M059J (cell line): ENCODE data around the gene DOLPP1. TPM values are rescaled to one million over a fixed set of nuclear protein-coding genes. Genes with fewer than 3 reads are reported as not detected.

Experiments used
- DNase-seq: peaks from one replicate; pipeline ENCODE4 v3.0.0-alpha.2; 2012; ENCODE audit warnings: low read depth
- total RNA-seq: library from RNA; depleted of rRNA; stranded (reverse); fragments of >200 nt; shearing (Covaris generic); gene quantifications from 2 replicates; pipeline ENCODE4 v1.2.3, GENCODE V29; 2014

DOLPP1 gene
- total RNA-seq, 1 experiment from 2014 or later, result 32.4 TPM

GRCh38 chr9:129094387-129095169 lies 13.7 kb downstream of the DOLPP1 start:
- no peak for DNase-seq

DNA sequence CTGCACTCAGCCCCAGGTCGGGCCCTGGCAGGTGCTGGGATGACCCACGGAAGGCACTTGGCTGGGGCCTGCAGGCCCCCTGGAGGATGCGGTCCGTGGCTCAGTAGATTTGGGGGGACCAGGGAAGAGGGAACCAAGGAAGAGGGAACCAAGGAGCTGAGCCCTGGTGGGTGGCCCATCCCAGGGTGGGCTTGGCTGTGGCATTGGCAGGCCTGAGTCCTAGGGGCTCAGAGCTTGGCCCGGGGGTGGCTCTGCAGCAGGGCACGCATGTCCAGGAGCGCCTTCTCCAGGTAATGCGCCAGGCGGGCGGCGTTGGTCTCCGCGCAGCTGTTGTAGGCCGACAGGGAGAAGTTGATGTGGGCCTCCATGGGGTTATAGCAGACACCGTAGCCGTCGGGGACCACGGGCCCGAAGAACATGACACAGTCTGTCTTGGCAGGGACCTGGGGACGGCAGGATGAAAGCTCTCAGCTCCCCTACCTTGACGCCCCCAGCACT lies 14.3 kb downstream of the DOLPP1 start:
- no peak for DNase-seq

GRCh38 chr9:129095908-129096307 lies 15.0 kb downstream of the DOLPP1 start:
- DNase-seq, result no peak

GRCh38 chr9:129097671-129098306 lies 16.9 kb downstream of the DOLPP1 start:
- no peak for DNase-seq

DNA sequence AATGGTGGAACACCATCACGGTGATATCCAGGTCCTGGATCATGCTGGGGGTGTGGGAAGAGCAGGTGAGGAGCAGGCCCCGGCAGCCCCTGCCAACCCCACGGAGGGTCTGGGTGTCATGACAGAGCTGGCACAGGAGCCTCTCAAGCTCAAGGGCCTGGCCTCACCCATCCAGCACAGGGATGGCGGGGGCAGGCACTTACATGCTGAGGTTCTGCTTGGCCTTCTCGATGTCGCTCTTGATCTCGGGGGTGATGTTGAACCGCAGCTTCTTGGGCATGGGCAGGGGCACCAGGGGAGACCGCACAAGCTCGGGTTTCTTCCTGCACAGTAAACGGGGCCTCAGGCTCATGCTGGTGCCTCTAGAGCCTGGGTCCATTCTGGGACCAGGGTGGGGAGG lies 17.4 kb downstream of the DOLPP1 start:
- no peak for DNase-seq

- no peak for DNase-seq
Observed at GRCh38 chr9:129100383-129101169, 19.7 kb downstream of the DOLPP1 start.

DNA sequence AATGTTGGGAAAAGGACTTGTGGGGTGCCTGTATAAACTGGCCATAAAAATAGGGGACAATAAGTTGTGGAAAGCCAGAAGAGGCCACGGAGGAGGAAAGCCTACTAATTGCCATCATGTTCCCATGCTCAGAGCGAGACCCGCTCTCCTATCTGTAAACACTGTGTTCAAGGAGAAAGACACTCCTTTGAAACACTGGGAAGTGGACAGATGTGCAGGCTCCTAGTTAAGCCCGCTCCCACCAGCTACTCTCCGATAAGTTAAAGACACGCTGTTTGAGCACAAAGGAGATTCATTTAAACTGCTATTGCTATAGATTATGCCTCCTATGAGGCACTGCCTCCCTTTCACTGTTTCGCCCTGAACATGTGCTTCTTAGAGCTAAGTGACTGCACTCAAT lies 20.4 kb downstream of the DOLPP1 start:
- no peak for DNase-seq

DNA sequence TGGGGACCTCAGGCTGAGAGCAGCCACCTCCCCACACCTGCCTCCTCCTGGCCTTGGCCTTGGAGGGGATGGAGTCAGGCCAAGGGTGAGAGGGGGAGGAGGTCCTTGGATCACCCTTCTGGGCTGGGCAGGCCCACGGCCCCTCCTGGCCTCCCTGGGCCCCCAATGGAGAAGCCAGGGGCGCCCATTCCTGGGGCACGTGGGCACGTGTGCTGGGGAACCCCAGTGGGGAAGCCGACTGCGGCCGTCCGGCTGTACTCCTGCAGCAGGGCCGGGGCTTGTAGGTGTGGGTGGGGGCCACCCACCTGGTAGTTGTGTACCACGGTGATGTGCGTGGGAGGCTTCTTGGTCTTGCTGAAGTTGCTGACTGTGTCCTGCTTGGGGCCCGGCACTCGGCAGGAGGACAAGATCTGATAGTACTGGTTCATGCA lies 21.2 kb downstream of the DOLPP1 start:
- no peak for DNase-seq

DNA sequence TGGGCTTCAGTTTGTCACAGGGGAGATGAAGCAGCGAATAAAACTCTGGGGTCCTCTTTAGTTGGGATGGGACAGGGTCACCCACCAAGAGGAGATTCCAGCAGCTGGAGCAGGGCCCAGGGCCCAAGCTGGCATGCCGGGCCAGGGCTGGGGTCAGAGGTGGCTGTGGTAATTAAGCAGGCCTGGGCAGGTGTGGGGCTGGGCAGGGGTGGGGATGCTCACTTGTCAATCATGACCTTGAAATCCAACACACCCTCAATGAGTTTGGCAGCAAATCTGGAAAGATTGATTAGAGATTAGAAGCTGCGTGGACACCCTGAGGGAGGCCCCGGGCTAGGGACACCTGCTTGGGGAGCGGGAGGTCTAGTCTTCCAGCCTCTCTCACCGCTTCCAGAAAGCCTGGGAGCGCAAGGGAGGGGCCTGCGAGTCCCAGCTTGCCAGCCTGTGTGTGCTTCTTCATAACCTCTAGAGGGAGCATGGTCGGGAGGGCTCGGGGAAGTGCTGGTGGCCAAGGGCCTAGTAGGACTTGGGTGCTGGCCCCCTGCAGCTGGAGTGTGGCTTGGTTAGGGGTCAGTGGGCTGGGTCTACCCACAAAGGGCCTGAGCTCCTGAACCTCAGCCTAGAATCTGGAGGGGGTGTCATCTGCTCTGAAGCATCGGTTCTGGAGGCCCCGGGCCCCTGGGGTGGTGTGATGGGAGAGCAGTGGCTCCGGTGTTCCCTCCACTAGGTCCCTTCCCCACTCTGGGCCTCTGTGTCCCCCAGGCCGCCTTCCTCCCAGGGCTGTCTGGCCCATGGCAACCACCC lies 22.1 kb downstream of the DOLPP1 start:
- DNase-seq, result peak; percentile 48

- DNase-seq, result no peak
Observed at GRCh38 chr9:129103595-129103965, 22.7 kb downstream of the DOLPP1 start.

DNA sequence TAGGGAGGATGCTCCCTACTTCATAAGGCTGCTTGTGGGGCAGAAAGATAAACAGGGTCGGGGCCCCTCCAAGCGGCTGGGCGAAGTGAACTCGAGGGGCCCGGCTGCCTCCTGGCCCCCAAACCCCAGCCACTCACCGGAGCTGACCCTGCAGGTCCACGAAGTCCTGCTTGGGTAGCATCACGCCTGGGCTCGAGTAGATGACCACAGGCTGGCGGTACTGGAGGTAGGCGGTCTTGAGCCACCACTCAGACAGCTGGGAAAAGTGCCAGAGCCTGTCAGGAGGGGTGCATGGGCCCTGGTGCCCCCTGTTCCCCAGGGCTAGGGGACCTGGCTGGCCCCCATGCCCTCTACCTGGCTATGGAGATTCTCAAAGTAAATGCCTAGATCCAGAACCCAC lies 23.1 kb downstream of the DOLPP1 start:
- no peak for DNase-seq

DNA sequence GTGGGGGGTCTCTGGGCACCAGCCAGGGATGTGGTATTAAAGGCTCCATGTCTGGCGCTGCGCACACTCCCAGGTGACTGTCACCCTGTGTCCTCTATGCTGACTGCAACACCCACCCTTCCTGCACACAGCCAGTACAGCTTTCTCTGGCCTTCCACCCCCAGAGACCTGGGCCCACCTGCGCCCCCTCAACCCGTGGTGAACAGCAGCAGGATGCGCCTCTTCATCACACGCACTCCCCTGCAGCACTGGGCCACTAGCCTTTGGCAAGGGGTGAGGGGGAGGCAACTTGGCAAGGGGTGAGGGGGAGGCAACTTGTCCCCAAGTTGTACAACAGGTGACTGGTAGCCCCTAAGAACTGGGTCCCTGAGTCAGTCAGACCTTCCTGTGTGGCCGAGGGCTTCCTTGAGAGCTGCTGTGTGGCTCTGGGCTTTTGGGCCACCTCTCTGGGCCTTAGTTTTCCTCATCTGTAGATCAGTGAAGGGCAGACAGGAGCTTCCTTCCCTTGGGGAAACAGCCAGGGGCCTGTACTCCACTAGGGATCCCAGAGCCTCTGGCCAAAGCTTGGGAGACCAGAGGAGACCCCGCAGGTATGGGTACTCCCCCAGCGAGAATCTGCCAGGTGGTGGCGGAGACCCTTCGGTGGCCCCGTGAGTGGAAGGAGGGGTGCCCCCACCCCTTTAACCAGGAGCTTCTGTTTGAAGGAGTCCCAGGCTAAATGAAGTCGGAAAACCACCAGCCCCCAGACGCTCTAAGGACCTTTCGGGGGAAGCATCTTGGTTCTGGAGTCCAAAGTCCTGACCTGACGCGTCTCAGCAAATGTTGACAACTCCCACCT lies 25.2 kb downstream of the DOLPP1 start:
- no peak for DNase-seq

GRCh38 chr9:129107651-129108050 lies 26.7 kb downstream of the DOLPP1 start:
- no peak for DNase-seq

- DNase-seq, result no peak
Observed at GRCh38 chr9:129108083-129108804, 27.3 kb downstream of the DOLPP1 start.

DNA sequence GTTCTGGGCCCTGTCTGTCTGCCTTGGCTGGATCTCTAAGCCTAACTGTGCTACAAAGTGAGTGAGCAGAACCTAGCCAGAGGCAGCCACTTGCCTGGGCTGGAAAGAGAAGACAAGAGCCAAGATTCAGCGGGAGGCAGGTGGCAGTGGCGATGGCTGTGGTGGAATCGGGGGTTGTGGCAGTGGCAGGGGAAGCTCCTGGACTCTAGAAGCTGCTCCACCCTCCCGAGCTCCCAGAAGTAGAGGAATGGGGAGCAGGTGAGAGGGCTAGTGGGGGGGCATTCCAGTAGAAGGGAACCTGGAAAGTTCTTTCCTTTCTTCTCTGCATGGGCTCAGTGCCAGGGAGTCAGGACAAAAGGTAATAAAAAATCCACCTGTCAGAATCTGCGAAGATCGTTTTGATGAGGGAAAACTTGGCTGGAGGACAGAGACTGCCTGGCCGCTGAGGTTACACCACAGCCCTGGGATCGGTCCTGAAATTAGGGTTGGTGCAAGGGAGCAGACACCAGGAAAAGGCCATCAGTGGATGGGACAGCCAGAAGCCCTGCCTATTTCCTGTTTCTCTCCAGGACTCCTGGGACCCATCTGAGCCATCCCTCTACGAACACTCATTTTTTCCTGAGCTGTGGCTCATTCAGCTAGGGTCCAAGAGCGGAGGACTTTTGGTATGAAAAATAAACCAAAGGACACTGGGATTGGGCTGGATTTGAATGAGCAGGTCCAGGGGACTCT lies 28.1 kb downstream of the DOLPP1 start:
- DNase-seq, result no peak

GRCh38 chr9:129109537-129109903 lies 28.6 kb downstream of the DOLPP1 start:
- no peak for DNase-seq

DNA sequence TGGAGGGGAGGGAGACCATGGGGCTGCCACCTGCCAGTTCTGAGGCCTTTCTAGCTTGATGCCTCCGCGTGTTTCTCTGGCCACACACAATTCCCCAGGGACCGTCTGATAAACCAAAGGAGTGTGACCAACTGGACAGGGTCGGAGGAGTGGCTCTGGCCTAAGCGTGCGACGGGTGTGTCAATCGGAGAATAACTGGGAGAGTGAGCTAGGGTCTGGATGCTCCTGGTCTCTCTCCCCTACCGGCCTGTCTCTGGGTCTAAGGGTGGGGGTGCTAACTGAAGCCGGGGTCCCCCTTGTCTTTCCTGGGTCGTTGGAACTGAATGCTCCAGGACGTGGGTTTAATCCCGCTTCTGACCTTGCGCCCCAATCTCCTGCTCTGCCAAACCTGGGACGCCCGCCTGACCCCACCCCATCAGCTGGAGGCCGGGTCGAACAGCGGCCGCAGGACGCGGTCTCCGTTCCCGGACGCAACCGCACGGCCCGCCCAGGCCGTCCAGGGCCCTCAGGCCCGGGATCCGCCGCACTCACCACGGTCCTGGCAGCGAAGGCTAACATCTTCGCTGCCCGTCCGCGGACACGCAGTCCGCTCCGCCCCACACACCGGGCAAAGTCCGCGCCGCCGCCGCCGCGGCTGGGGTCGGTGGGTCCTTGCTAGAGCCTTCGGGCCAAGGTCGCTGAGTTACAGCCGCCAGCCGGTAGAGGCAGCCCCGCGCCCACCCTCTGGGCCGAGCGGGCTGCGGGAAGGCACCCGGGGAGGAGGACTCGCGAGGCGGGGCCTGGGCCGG lies 29.2 kb downstream of the DOLPP1 start:
- peak; percentile 32 for DNase-seq

DNA sequence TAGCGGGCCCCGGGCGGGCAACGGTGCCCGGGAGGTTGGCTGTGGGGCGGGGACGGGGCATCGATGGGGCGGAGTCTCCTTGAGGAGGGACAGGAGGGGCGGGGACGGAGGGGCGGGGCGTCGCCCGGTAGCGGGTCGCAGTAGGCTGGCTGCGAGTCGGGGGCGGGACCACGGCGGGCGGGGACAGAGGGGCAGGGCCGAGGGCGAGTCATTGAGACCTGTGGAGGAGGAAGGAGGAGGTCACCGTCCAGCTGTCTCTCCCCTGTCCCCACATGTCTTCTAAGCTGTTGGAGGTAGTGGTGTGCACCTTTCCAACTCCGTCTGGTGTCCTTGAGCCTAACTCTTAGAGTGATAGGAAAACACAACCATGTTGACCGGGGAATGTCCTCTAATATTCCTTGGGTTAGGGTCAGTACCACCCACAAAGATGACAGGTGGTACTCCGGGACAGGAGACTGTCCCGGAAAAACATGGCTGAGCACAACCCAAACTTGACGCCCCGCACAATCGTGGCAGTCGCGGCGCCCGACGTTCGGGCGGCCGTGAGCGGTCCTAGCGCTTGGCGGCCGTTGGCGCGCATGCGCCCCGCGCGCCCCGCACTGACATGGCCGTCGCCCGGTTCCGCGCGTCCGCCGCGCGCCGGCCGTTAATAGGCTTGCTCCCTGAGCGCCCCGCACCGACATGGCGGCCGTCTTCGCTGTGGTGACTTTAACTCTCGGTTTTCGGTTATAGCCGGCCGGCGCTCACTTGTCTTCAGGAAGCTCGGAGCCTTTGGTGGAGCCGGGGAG lies 30.0 kb downstream of the DOLPP1 start, which contains the start of the genes CRAT and PTPA:
Gene CRAT, minus strand, starts transcription at position 54 of the 788 bp plus-strand sequence. CDS start 284 bp downstream, outside the sequence.
Gene PTPA, plus strand, starts transcription at position 676 of the 788 bp plus-strand sequence. CDS start 186 bp downstream, outside the sequence.
- peak; percentile 91 for DNase-seq
